Effector CD4-positive, alpha-beta T cell (primary cell): ENCODE measurements around the gene EEF1AKMT4. TPM values are rescaled to one million over a fixed set of nuclear protein-coding genes. Genes with fewer than 3 reads are reported as not detected.
A peak's percentile ranks its signal among the peaks of the same experiment; 100 is the strongest.

ENCODE experiments used
- DNase-seq: peaks from one replicate; pipeline ENCODE4 v3.0.0-alpha.2; 2020
- total RNA-seq: gene quantifications from one replicate; lab custom pipeline; 2026; lab: John Stamatoyannopoulos, UW

Gene EEF1AKMT4
- not detected for total RNA-seq

DNA sequence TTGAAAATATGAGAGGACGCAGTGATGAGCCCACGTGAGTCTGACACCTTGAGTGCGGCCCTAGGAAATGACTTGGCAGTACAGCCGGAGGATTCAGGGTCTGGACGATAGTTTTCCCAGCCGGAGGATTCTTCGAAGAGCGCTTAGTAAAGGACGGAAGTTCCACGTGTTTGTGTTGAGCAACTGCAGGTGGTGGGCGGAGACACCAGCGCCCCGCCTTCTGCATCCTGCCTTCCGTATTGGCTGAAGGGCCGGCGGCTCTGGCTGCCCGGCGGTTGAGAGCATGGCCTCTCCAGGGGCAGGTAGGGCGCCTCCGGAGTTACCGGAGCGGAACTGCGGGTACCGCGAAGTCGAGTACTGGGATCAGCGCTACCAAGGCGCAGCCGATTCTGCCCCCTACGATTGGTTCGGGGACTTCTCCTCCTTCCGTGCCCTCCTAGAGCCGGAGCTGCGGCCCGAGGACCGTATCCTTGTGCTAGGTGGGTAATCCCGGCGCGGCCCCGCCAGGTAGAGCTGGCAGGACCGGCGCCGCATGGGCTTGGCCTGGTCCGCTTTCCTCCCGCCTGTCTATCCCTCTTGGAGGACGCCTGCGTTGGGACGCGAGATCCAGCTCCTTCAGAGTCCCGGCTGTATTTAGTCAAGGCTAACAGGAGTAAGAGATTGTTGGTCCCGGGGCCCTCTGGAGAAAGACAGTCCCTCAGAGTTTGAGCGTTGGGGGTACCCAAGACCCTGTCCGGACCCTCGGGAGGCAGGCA lies at the start of gene EEF1AKMT4:
Gene EEF1AKMT4, plus strand, starts transcription at position 261 of the 755 bp plus-strand sequence. Its CDS starts 23 bp downstream, at position 284.
- peak; percentile 93 for DNase-seq

- no peak for DNase-seq
These were observed 48.6 kb upstream of the EEF1AKMT4 start for GRCh38 chr3:184200825-184201224.

- DNase-seq = no peak
These were observed 45.9 kb upstream of the EEF1AKMT4 start for GRCh38 chr3:184203526-184203925.

- no peak for DNase-seq
These were observed 40.1 kb upstream of the EEF1AKMT4 start for GRCh38 chr3:184209146-184209923.

DNA sequence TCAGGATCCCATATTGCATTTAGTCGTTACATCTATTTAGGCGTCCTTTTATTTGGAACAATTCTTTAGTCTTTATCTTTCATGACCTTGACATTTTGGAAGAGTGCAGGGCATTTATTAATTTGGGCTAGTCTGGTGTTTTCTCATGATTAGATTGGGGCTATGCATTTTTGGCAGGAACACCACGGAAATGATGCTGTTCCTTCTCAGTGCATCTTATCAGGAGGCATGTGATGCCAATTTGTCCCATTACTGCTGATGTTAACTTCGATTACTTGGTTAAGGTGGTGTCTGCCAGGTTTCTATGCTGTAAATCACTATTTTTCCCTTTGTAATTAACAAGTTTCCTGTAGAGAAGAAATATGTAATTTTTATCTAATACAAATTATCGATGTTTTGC lies 38.2 kb upstream of the EEF1AKMT4 start:
- DNase-seq = no peak

- no peak for DNase-seq
These were observed 37.8 kb upstream of the EEF1AKMT4 start for GRCh38 chr3:184211718-184212117.

DNA sequence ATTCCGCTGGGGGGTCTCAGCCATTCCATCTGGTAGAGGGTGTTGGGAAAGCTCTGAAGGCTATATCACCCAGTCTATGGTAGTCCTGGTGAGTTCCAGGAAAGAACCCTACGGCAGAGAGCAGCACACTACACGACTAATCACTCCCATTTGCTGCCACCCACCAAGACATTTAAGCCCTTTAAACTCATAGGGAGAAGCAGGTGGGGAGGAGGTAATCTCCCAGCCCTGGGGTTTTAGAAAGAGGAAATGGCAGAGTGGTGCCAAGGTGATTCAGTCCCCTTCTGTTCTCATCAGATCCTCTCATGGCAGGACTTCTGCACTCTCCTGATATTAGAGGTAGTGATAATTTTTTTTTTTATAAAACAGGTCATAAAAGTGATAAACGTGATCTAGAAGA lies 30.7 kb upstream of the EEF1AKMT4 start:
- DNase-seq = no peak

DNA sequence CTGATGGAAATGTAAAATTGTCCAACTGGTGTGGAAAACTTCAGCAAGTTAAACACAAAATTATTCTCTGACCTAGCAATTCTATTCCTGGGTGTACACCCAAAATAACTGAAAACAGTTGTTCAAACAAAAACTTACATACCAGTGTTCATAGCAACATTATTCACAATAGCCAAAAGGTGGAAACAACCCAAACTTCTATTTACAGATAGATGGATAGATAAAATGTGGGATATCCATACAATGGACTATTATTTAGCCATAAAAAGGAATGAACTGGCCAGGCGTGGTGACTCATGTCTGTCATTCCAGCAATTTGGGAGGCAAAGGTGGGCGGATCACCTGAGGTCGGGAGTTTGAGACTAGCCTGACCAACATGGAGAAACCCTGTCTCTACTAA lies 27.0 kb upstream of the EEF1AKMT4 start:
- DNase-seq = no peak

- DNase-seq = no peak
These were observed 25.5 kb upstream of the EEF1AKMT4 start for GRCh38 chr3:184223946-184224345.

DNA sequence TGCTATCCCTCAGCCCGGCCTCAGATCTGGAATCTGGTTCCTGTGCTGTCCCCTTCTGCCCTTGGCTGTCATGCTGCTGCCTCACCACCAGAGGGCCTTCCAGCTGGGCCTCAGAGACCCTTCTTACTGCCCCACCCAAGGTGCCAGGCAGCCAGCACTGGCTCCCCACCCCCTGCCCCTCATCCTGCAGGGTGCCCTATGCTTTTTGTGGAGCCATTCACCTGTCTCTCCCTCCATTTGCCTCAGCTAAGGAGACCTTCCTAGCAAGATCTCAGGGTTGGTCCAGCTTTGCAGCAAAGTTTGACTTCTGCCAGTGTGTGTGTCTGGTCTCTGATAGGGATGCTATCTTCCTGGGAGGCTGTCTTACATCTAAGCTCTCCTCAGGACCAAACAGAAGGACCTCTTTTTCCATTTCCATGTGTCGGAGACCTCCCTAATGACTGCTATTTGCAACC lies 22.0 kb upstream of the EEF1AKMT4 start:
- DNase-seq = peak; percentile 41

- no peak for DNase-seq
These were observed 20.9 kb upstream of the EEF1AKMT4 start for GRCh38 chr3:184228376-184229137.

DNA sequence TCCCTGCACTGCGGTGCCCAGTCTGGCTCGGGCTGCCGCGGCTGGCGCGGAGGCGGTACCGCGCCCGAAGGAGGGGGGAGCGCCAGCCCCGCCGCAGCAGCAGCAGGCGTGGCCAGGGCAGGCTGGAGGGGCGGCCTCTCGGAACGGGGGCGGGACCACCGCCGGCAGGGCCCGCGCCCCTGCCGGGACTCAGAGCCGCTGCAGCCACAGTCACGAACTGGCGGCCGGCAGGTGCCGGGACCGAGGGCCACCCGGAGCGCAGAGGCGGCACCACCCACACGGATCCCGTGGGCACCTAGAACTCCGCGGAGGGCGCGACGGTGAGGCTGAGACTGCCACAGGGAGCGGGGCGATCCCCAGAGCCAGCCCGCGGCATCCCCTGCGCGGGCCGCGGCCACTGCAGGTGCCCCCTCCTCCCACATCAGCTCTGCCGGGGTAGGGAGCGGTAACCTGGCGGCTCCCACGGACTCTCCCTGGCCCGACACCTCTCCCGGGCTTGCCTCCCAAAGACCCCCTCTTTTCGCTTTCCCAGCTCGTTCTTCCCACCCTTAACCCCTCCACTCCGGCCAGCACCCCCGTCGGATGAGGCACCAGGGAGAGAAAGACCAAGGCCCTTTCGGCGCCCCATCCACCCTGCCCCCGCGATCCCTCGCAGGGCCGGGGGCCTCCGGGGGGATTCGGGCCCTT lies 19.9 kb upstream of the EEF1AKMT4 start, which contains the start of gene VWA5B2:
Gene VWA5B2, plus strand, starts transcription at position 192 of the 687 bp plus-strand sequence. CDS start 944 bp downstream, outside the sequence.
- peak; percentile 62 for DNase-seq

- DNase-seq = no peak
These were observed 19.3 kb upstream of the EEF1AKMT4 start for GRCh38 chr3:184230081-184230602.

- DNase-seq = no peak
These were observed 18.6 kb upstream of the EEF1AKMT4 start for GRCh38 chr3:184230603-184231528.

DNA sequence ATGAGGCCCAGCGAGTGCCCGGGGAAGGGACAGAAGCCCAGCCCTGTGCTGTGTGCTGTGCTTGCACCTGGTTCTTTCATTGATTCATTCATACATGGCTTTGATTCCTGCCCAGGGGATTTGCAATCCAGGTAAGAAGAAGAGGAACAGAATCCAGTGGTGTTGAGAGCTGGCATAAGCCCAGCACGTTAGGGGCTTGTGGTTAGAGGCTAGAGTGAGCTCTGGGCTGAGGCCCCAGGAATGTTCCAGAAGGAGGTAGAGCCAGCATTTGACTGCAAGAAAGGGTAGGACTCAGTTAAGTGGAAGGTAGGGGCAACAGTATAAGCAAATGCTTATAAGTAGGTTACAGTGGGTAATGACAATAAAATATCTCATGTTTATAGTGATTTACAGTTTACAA lies 17.8 kb upstream of the EEF1AKMT4 start:
- DNase-seq = no peak

- no peak for DNase-seq
These were observed 16.2 kb upstream of the EEF1AKMT4 start for GRCh38 chr3:184233127-184233843.

DNA sequence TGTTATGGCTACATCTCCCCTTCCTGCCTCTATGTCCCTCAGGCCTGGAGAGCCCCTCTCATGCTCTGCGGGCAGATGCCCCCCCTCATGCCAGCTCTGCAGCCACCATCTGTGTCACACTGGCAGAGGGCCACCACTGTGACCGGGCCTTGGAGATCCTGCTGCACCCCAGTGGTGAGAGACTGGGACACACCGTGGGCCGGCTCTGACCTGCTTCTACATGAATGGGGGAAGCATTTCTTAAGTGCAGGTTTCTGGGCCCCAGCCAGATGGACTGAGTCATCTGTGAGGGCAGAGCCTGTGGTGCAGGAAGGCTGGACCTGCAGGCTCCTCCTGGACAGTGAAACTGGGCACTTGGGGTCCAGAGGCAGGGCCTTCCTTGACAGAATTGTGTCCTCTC lies 15.2 kb upstream of the EEF1AKMT4 start:
- no peak for DNase-seq

DNA sequence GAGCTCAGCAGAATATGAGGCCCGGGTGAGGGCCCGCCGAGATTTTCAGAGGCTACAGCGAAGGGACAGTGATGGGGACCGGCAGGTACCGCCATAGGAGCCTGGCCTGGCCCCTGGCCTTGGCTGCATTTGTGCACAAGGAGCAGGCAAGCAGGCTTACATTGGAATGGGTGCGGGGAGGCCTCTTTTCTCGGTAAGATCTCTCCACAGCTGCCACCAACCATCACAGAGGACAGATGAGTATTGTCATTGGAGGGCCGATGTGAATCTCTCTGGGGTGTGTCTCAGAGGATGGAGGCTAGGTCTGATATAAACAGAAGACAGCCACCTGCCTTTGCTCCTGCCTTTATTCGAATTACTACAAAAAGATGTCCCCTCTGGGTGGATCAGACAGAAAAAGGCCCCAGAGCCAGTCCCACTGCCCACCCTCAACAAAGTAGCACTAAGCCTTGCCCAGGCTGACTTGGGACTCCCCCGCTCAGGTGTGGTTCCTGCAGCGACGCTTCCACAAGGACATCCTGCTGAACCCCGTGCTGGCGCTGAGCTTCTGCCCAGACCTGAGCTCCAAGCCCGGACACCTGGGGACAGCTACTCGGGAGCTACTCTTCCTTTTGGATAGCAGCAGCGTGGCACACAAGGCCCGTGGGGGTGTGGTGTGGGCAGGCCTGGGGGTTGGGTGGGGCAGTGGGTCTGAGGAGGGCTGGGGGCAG lies 14.6 kb upstream of the EEF1AKMT4 start:
- DNase-seq = no peak

GRCh38 chr3:184235381-184236032 lies 14.0 kb upstream of the EEF1AKMT4 start:
- DNase-seq = no peak
